HG03097 (cell line): ENCODE data around the gene IL12RB1.

ENCODE experiments used
- ATAC-seq: cut with Tn5 transposase; IDR thresholded peaks from one replicate; pipeline ENCODE4 v1.9.1; 2021; ENCODE audit not compliant: unreplicated experiment, low FRiP score

Gene IL12RB1

GRCh38 chr19:18086590-18087138 lies at the start of gene IL12RB1:
Gene IL12RB1 (minus strand): TSS chr19:18086934. CDS start chr19:18086823, 111 bp downstream.
- ATAC-seq: no peak

GRCh38 chr19:18135712-18136584 lies 49.2 kb upstream of the IL12RB1 start:
- ATAC-seq: no peak

GRCh38 chr19:18131841-18132596 lies 45.3 kb upstream of the IL12RB1 start:
- ATAC-seq: no peak

GRCh38 chr19:18130523-18131242 lies 43.9 kb upstream of the IL12RB1 start:
- ATAC-seq: no peak

- ATAC-seq: no peak
Observed at GRCh38 chr19:18128805-18129204, 42.1 kb upstream of the IL12RB1 start.

- ATAC-seq: no peak
Observed at GRCh38 chr19:18128044-18128443, 41.3 kb upstream of the IL12RB1 start.

- no peak for ATAC-seq
Observed at GRCh38 chr19:18126097-18126496, 39.4 kb upstream of the IL12RB1 start.

- ATAC-seq: no peak
Observed at GRCh38 chr19:18123819-18124218, 37.1 kb upstream of the IL12RB1 start.

GRCh38 chr19:18122860-18123795 lies 36.4 kb upstream of the IL12RB1 start:
- ATAC-seq: no peak

GRCh38 chr19:18122424-18122823 lies 35.7 kb upstream of the IL12RB1 start:
- ATAC-seq: no peak

GRCh38 chr19:18121166-18121565 lies 34.4 kb upstream of the IL12RB1 start:
- no peak for ATAC-seq

- no peak for ATAC-seq
Observed at GRCh38 chr19:18120127-18120526, 33.4 kb upstream of the IL12RB1 start.

- ATAC-seq: no peak
Observed at GRCh38 chr19:18119717-18120105, 33.0 kb upstream of the IL12RB1 start.

- no peak for ATAC-seq
Observed at GRCh38 chr19:18119013-18119716, 32.4 kb upstream of the IL12RB1 start.

- no peak for ATAC-seq
Observed at GRCh38 chr19:18118420-18119012, 31.8 kb upstream of the IL12RB1 start.

GRCh38 chr19:18117692-18118378 lies 31.1 kb upstream of the IL12RB1 start:
- ATAC-seq: peak; percentile 71

GRCh38 chr19:18117364-18117691 lies 30.6 kb upstream of the IL12RB1 start:
- peak; percentile 6 for ATAC-seq

- ATAC-seq: no peak
Observed at GRCh38 chr19:18114483-18114882, 27.7 kb upstream of the IL12RB1 start.
